Measurements from ENCODE around the gene CFAP298.
A peak's percentile ranks its signal among the peaks of the same experiment; 100 is the strongest.
"Not testable (repeated sequence)": the region's sequence is repeated elsewhere in the genome, so short reads cannot be mapped to it uniquely, and the experiment has no call there.

CFAP298 gene, protein sequence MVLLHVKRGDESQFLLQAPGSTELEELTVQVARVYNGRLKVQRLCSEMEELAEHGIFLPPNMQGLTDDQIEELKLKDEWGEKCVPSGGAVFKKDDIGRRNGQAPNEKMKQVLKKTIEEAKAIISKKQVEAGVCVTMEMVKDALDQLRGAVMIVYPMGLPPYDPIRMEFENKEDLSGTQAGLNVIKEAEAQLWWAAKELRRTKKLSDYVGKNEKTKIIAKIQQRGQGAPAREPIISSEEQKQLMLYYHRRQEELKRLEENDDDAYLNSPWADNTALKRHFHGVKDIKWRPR
- 4.6 to 6.5 reads per million in 2 donors for total RNA-seq

GRCh38 chr21:32612075-32612998 lies at the start of gene CFAP298:
Gene CFAP298 (minus strand): TSS chr21:32612377. CDS start chr21:32612243, 134 bp downstream.
- peak; percentile 69 to 95 (median 85) for DNase-seq

DNA sequence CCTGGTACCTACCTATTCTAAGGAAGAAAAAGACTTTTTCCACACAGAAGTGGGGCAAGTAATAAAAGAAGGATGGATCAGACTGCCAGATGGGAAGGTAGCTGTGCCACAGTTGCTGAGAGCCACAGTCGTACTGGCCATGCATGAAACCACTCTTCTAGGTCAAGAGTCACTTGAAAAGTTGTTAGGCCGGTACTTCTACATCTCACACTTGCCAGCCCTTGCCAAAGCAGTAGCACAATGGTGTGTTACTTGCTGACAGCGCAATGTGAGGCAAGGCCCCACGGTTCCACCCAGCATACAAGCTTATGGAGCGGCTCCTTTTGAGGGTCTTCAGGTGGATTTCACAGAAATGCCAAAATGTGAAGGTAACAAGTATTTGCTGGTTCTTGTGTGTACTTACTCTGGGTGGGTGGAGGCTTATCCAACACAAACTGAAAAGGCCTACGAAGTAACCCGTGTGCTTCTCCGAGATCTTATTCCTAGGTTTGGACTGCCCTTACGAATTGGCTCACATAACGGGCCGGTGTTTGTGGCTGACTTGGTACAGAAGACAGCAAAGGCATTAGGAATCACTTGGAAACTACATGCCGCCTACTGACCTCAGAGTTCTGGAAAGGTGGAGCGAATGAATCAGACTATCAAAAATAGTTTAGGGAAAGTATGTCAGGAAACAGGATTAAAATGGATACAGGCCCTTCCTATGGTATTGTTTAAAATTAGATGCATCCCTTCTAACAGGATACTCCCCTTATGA lies 49.0 kb upstream of the CFAP298 start:
- DNase-seq: not testable (repeated sequence)

DNA sequence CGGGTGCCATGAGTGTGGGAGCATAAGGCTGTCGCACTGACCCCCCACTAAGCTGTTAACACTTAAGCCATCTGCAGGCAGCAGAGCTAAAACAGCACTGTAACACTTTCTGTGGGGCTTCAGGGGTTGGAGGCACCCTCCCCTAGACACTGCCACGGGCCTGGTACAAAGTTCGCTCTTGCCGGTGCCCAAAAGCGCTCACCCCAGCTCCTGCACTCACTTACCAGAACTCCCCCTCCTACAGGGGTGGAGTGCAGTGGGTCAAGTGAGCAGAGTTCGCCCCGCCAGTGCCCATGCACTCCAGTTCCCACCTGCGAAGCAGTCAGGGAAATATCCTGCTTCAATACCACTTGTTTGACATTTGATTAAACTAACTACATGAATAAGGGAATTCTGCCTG lies 46.3 kb upstream of the CFAP298 start:
- DNase-seq: no peak

DNA sequence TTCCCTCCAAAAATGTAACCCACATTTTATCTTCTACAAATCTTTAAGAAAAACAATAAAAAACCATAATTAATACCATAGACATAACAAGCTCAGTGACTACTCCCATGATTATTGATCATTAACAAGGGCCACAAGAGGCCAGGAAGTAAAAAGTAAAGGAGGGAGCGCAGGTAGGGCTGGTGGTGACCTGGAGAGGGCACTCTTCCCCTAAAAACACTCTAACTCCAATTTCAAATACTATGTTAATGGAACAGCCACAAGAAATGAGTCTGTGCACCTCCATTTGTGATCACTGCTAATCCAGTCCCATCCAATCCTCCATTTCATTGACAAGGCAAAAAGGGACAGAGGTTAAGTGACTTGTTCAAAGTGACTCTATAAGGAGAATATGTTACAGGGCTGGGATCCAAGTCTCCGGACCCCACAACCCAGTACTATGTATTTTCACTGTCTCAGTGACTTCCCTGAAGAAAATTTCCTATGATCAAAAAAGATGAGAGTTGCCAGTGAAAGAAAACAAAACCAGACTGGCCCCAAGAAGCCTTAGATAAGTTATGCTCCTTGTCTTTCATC lies 41.2 kb upstream of the CFAP298 start:
- DNase-seq: peak in 1 of 5 experiments; percentile 49

GRCh38 chr21:32648165-32648564 lies 36.0 kb upstream of the CFAP298 start:
- no peak for DNase-seq

DNA sequence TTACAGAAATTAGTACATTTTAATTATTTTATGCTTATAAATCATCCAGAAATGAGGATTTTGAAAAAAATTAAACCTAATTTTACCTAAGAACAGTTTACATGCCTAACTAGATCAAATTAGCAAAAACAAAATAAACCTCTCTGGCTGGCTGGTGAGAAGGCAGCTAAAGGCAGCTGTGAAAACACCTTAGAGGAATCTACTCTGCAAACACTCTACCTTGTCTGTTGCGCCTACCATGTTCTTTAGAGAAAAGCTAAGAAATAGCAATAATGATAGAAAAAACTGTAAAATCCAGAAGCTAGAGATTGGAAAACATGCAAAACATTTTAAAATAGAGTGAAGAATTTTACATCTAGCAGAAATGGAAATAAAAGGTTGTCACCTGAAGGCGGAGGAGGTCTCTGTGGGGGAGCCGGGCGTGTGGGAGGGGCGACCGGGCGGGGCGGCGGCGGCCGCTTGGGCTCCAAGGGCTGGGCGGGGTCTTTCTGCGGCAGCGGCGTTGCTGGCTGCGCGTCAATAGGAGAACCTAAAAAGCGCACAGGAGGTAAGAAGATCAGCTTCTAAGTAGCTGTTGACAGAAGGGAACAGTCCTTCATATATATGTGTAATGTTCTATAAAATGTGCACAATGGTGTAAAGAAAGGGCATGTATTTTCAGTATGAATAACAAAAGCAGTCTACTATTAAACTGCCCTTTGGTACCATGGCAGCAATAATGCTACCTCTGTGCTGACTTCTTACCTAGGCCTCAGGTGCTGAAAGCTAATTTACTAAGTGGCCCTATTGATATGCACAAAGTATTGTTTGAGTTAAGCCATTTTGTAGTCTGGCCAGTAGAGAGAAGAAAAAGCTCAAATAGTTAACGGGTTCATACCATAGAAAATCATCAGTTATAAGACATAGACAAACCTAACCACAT lies 33.3 kb upstream of the CFAP298 start:
- no peak for DNase-seq

DNA sequence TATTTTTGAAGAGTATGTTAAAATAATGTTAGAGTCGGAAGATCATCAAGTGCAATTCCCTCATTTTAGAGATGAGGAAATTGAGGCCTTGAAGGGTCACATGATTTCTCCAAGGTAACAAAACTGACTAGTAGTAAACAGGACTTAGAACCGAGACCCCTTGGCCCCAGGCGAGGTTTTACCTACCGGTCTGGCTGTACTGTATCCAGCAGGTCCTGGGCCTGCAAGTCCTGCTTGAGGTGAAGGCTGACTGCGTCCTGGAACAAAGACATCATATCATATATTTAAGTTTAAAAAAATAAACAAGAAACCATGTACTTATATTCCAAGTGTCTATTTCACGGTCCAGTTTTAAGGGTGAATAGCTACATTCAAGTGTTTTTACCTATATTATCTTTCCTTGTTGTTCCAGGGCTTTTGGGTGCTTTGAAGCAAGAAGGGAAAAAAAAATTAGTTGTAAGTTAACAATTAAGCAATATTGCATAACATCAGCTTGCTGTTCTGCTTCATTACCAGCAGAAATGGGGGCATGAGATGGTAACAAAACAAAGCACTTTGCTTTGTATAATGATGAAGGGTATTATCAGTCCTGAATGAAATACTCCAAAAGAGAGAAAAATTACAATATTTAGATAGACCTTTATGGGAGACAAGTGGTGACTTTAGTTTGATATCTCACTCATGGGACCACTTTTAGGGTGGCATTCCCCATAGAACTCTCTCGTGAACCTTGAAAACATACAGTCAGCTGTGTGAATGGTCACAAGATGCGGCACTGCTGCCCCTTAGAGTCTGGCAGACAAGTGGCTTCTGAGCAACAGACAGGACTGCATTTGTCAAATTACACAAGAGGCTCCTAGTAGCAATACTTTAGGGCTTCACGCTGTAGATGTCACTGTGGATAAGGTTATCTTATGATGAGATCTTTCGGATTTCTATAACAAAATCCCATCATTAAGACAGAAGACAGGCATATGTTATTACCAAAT lies 29.8 kb upstream of the CFAP298 start:
- no peak for DNase-seq

DNA sequence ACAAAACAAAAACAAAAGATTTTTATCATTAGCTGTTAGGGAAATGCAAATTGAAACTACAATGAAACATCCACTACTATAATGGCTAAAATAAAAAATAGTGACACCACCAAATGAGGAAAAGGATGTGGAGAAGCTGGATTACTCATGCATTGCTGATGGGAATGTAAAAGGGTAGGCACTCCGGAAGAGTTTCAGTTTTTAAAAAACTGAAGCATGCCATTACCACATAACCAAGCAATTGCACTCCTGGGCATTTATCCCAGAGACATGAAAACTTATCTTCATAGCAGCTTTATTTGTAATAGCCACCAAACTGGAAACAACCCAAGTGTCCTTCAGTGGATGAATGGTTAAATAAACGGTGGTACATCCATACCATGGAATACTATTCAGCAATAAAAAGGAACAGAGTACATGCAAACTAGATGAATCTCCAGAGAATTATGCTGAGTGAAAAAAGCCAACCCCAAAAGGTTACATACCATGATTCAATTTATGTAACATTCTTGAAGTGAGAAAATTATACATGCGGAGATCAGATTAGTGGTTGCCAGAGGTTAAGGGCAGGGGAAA lies 14.5 kb upstream of the CFAP298 start:
- no peak for DNase-seq

- not testable (repeated sequence) for DNase-seq
Observed at GRCh38 chr21:32618218-32618617, 6.0 kb upstream of the CFAP298 start.

DNA sequence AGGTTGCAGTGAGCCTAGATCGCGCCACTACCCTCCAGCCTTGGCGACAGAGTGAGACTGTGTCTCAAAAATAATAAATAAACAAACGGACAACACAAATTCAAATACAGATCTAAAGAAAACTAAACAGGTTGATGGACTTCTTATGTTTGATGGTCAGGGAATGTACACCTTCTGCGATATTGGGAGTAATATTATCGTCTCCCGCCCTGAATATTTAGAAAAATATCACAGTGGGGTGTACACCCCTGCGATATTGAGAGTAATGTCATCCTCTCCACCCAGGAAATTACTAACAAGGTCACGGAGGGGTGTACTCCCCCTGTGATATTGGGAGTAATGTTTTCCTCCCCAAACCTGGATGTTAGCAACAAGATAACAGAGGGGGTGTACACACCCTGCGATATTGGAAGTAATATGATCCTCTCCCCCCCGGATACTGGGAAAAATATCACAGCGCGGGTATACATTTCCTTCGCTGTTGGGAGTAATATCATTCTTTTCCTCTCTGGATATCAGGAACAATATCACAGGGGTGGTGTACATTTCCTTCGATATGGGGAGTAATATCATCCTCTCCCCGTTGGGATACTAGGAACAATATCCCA lies 1.4 kb upstream of the CFAP298 start:
- no peak for DNase-seq

DNA sequence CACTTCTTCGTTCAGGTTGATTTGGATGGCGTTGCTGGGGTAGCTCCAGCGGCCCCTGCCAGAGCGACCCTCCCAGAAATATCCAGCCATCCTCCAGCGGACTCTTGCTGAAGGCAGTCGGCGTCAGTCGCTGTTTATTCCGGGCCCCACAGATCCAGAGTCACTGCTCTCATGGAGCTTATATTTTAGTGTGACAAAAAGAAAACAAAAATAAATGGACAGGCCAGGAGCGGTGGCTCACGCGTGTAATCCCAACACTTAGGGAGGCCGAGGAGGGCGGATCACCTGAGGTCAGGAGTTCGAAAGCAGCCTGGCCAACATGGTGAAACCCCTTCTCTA lies 791 bp upstream of the CFAP298 start:
- no peak for DNase-seq

DNA sequence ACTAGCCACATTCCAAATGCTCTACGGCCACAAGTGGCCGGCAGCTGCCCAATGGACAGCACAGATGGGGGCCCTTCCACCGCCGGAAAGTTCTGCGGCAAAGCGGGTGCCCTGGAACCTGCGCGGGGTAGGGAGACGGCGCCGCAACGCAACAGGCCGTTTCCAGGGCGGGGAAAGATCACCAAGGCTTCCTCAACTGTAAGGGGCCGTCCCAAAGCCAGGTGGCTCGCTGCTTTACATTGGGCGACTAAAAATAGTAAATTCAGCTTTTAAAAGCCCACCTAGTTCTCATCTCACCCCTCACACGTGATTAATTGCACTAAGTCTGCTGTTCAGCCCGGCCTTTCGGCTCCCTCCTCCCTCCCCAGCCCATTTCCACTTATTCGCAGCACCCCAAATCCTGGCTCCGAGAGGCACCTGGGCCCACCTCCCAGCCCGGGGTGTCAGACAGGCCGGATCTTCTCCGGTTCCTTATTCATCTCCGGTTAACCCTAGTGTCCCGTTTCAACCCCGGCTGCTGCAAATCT lies 643 bp downstream of the CFAP298 start:
- DNase-seq: peak in 4 of 5 experiments; percentile 2 to 48 (median 26)

DNA sequence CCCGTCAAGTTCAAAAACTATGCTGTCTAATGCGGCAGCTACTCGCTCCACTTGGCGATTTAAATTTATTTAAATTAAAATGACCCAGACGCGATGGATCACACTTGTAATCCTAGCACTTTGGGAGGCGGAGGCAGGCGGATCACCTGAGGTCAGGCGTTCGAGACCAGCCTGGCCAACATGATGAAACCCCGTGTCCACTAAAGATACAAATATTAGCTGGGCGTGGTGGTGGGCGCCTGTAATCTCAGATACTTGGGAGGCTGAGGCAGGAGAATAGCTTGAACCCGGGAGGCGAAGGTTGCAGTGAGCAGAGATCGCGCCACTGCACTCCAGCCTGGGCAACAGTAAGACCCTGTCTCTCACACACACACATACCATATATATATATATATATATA lies 1.2 kb downstream of the CFAP298 start:
- not testable (repeated sequence) for DNase-seq

DNA sequence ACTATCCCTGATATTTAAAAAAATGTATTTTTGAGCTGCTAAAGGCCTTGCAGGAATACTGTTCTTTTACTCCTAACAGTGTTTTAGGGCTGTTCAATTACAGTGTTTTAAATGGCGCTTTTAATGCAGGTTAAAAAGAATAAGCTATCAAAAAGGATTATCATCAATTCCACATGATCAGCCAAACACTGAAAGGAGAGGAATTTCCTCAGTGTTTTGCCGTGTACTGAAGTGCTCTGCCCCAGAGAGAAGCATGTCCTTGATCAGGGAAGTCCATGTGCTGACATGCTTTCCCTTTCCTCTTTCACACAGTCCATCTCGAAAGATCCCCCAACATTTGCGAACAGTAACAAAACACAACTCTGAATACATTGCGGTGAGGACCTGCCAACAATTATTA lies 3.3 kb downstream of the CFAP298 start:
- DNase-seq: no peak

DNA sequence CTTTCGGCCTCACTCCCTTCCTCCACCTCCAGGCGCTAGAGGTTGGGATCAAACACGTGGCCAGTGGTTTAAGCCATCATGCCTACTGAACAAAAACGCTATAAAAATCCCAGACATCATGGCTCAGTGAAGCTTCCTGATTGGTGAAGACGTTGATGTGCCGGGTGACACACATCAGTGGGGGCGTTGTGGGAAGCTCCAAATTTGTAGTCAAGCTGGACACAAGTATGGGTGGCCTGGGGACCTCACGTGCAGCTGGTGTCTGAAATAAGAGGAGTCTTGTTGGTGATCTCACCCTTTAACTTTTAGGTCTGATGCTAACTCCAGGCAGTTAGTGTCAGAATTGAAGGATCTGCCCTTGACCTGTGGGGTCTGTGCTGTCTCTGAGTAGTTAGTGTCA lies 6.7 kb downstream of the CFAP298 start:
- no peak for DNase-seq

GRCh38 chr21:32604464-32604863 lies 7.7 kb downstream of the CFAP298 start:
- DNase-seq: no peak

DNA sequence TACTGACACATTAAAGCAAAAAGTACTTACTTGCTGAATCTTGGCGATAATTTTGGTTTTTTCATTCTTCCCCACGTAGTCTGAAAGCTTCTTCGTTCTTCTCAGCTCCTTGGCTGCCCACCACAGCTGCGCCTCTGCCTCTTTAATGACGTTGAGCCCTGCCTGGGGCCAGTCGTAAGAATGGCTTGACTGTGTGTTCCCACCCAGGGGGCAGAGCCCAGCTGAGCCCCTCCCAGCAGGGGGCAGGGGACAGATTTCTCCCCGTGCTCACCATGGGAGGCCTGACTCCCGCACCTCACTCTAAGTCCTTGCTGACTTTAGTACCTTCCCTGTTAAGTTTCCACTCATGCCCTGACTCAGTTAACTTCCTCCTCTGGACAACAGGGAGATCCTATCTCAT lies 9.0 kb downstream of the CFAP298 start:
- DNase-seq: no peak

DNA sequence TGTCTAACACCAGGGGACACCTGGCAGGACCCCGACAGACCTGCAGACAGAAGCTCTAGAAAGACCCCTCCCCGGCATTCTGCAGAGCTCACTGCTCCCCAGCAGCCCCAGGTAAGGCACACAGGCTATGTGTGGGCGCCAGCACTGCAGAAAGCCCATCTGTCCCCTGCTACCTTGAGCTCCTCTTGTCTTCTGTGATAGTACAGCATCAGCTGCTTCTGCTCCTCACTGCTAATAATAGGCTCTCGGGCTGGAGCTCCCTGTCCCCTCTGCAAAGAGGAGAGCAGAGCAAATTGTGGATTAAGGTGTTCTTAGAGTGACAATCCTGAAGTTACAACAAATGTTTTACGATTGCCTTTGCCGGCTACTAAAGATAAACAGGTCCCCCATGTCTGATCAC lies 10.1 kb downstream of the CFAP298 start:
- no peak for DNase-seq

- no peak for DNase-seq
Observed at GRCh38 chr21:32599526-32599925, 12.7 kb downstream of the CFAP298 start.
